GM19238 (cell line): ENCODE measurements around the gene FBXW12.
A peak's percentile ranks its signal among the peaks of the same experiment; 100 is the strongest.

Experiments
- DNase-seq: peaks from one replicate; pipeline ENCODE4 v3.0.0; 2011; ENCODE audit warnings: low spot score; ENCODE audit not compliant: insufficient read length

The FBXW12 gene

DNA sequence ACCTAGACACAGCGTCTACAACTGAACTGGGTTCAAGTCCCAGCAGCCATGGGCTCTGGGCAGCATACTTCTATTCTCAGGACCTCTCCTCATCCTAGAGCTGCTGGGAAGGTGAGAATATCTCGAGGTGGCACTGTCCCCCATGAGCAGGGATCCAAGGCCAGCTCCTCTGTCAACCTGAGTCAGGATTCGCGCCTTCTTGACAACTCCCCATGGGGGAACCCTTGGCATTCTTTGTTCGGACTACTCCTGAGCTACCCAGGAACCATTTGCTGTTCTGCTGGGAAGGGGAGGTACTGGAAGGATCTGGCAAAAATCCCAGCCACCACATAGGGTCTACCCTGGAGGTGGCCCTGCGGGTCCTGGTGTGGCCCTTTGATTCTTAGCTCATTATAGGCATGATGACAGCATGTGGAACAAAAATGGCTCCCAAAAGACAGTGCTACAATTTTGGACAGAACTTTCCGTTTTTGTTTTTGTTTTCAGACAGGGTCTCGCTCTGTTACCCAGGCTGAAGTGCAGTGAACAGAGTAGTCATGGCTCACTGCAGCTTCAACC, 35.6 kb downstream of the FBXW12 start:
- DNase-seq: peak; percentile 1

DNA sequence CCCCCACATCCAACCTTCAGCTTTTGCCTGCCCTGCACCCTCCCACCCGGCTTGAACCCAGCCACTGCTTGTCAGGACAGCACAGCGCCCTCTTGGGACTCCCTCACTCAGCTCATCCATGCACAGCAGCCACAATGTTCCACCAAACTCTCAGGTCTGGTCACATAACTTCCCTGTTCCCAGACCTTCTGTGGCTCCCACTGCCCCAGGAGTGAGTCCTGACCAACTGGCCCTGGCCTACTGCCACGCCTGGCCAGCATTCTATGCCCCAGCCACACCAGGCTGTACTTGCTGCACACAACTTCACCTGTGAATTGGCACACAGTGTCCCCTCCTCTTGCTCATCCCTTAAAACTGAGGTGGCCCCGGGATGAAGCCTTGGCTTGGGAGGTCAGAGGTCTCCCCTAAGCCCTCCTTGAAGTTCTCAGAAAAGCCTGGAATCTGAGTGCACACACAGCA, 36.8 kb downstream of the FBXW12 start:
- DNase-seq: no peak

DNA sequence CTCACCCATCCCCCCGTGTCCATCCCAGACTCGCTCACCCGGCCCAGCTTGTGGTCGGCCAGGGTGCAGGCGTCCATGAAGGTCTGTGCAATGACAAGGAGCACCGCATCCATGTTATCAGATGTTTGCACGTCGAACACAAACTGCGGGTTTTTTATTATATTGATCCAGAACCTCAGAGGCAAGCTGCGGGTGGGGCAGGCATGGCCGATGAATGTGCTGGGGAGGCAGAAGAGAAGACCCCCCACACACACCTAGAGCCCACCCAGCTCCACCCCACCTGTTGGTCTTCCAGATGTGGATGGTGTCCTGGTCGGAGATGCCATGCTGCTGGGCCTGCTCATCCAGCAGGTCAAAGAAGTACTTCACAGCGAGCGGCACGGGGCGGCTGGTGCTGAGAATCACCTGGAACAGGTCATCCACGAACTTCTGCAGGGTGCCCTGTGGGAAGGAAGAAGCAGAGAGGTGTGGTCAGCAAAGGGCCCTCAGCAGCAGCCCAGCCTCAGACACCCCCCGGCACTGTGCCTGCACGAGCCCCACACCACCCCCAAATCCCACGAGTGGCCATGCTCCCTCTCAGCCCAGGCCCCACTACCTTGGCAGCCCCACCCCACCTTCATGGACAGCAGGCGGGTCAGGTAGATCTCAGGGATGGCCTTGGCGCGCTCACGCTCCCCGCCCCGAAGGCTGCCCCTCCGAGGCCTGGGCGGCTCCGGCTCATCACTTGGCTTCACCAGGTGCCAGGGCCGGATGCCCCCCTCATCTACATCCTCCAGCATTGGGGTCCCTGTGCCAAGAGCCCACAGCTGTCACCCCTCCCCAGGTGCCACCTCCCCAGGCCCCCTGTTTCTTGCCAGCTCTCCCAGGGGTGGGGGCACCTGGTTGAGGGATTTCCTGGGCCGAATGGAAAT, 37.5 kb downstream of the FBXW12 start:
- no peak for DNase-seq

DNA sequence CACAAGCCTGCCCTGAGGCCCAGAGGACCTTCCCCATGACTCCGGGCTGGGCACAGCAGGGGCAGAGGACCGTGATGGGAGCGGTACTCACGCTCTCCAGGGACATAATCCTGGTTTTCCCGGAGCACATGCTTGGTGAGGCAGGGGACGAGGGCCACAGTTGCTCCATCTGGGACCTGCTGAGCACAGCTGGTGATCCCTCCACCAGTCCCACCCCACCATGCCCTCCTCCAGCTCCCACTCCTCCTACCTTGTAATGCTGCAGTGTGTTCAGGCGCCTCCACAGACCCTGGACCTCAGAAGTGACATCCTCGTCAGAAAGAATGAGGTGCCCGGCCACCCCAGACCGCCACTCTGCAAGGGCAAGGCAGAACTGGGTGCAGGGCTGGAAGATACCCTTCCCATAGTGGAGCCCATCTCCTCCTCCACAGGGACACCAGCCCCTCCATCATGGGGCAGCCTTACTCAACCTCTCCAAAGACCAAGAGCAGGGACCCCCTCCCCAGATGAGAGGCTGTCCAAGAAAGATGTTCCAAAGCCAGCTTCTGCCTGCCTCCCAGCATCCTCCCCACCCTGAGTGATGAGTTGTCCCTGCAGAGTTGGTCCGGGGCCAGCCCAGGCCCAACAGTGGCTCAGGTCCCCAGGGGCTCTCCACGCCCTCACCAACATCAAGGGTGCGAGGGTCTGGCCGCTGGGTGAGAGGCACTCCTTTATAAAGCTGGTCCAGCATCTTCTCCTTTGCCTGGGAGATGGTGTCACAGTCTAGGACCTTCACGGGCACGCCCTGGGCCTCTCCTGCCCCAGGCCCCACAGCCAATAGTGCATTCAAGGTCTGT, 38.4 kb downstream of the FBXW12 start:
- no peak for DNase-seq

DNA sequence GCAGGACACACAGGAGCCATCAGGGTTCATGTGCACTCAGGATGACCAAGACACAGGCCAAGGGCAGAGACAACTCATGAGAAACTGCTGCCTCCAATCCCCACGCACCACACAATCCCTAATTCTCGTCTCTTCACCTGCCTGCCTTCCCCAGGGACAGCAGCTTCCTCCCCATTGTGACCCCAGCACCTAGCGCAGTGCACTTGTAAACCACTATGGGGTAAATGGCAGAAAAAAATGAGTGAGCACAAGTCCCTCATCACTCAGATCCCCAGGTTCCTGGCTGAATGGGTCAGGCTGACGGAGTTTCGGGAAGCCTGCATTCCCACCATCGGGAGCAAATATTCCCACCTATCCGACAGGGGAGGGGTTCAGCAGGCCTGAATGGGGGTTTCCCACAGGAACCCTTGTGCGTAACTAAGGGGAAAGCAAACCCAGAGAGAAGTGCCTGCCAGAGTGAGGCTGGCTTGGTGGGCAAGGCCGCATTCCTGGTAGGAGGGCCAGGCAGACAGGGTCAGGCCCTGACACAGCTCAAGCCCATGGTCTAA, 39.1 kb downstream of the FBXW12 start:
- DNase-seq: no peak

DNA sequence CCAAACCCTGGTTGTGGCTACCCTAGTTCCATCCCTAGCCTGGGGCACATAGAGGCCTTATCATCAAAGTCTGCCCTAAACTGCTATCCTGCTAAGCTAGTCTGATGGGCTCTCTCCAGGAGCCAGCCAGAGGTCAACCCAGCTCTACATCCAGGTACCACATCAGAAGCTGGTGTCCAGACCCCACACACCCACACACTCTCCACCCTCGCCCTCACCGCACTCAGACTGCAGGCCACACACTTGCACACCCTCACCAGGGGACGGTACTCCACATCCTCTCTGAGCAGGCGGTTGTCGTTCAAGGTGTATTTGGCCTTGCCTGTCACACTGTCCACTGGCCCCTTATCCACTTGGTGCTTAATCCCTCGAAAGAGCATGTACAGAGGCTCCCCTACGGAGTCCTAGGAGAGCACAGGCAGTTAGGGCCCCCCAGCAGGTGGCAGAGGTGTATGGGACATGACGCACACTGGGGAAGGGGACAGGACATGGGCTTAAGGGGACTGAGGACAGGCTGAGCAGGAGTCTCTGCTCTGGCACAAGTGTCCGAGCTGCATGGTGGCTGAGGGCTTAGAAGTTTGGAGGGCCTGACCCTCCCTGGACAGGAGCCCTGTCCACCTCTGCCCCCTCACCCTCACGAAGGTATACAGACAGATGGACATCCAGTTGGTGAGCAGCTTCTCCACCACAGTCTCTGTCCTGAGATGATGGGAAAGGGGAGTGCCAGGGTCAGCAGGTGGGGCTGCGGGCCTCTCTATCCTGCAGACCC, 39.8 kb downstream of the FBXW12 start:
- no peak for DNase-seq

DNA sequence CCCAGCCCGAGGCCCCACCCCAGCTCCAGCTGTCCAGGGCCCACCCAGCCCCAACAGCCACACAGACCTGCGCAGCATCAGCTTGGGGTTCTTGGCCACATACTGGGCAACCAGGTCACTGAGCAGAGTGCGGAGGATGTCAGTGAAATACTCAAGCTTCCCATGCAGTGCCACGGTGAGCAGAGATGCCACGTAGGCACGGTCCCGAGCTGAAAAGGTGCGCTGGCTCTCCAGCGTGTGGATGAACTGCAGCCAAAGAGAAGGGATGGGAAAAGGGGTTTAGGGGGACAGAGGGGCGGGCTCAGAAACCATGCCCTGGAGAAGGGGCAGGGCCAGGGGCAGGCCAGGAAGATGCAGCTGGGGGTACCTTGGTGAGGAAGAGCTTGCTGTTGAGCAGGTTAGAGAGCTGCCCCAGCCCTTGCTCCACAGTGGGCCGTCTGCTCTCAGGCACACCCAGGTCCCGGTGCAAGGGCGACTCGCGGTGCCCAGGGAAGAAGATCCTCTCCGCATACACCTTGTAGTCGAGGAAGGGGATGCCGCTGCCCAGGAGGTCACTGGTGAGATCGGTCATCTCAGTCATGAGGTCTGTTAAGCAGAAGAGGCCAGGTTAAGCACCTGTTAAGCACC, 40.5 kb downstream of the FBXW12 start:
- DNase-seq: no peak

DNA sequence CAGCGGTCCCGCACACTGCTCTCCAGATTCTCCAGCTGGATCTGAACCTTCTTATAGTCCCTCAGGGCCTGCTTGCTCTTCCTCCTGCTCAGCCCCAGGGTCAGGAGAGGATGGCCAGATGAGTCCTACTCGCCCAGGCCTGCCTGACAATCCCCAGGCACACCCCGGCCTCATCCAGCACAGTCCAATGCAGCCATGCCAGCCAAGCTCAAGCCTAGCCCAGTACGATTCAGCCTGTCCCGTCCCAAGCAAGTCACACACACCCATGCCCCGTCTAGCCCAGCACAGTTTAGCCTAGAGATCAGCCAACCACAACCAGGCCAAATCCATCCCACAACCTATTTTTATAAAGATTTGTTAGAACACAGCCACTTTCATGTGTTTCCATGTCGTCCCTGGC, 41.1 kb downstream of the FBXW12 start:
- DNase-seq: no peak

DNA sequence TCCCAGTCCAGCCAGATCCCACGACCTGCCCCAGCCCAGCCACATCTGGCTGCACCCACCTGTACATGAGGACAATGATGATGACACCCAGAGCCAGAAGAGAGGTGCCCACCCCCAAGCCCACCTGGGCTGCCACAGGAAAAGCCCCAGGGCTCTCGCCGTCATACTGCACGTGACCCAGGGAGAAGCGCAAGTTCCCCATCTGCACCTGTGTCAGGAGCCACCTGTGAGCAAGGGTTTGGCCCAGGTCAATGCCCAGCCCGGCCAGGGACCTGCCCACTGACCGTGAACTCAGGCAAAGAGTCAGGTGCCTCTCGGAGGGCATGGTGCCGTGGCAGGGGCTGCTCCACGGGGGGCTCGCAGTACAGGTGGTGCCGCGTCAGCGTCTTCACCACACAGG, 41.6 kb downstream of the FBXW12 start:
- DNase-seq: no peak

DNA sequence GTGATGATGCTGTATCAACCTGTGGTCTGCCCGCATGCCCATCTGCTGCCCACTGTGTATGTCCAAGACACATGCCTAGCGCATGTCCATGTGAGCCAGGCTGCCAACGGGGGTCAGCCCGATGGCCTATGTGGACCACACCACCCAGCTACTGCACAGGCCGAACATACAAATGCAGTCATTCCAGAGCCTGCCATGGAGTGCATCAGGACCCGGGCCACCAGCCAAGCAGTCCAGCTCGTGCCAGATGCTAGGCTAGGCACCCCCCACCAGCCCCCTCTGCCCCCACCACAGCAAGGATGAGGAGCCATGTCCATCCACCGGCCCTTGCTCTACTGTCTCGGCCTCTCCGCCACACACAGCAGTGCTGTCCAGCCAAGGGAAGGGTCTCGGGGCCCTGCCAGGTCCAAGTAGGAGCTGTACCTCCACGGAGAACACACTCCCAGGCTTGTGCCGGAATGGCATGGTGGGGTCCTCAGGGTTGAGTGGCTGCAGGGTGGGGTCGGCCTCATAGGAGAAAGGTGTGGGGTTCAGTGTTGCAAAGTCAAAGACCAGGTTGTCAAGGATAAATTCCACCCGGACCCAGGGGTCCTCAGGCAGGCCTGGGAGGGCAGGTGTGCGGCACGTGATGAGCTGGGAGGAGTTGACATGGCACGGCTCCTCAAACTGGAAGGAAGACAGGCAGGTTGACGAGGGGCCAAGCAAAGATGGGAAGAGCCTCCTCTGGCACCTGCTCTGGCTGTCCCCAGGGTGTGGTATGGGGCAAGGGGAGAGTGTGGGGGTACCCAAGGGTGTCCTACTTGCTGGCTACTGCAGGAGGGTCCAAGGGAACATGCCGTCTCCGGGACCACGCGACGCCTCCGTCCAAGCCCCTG, 42.6 kb downstream of the FBXW12 start:
- no peak for DNase-seq

DNA sequence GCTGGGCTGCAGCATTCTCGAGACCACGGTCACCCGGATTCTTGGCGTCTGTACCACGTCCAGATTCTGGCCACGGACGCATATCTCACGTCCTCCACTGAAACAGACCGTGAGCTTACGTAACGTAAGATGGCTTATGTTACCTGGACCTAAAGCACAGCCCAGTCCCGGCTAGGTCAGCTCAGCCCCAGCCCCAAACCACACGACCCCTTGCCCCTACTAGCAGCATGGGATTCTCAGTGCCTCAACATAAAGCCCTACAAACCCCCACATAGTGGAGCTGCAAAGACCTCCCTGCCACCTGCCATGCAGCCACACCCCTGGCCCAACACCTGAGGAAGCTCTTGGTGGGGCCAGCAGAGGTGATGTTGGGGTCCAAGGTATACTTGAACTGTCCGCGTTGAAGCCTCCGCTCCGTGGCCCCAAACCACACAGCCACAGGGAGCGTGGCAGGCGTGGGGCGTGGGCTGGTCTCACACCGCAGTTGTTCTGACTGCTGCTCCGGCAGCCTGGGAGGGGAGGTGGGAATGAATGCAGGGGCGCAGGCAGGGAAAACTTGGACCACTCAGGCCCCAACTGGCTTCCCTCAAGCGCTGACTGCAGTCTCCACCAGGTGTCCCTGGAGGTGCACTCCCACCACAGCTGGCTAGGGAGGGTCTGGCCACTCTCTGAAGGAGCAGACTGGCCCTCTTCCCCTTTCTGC, 43.4 kb downstream of the FBXW12 start:
- no peak for DNase-seq

DNA sequence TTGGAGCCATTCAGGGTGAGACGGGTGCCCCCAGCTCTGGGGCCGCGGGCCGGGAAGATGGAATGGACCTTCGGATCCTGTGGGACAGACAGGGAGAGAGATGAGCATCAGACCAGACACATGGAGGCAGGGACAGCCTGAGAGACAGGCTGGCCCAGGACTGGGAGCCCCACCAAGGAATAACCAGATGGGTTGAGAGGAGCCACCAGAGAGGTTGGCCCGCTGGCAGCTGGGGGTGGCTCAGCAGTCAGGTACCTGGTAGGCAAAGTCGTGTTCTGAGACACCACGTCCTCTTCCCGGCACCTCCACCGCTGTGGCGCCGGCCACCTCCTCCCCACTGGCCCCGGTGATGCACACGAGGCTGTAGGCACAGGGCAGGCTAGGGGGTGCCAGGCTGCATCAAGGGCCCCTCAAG, 44.1 kb downstream of the FBXW12 start:
- DNase-seq: no peak

DNA sequence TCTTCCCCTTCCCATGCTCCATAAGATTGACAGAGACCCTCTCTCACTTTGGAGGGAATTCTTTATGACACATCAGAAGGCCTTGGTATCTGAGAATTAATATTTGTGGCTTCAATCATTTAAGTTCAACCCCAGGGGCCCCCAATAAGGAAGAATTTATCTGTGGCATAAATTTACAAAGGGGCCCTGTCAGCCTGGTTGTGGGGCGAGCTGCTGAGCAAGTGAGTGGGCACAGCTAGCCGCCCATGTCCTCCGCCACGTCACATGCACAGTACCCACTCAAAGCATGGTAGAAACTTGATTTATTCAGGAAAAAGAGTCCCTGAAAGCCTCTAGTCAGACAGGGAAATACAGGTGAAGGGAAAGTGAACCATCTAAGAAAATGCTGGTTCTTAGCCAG, 44.5 kb downstream of the FBXW12 start:
- no peak for DNase-seq

DNA sequence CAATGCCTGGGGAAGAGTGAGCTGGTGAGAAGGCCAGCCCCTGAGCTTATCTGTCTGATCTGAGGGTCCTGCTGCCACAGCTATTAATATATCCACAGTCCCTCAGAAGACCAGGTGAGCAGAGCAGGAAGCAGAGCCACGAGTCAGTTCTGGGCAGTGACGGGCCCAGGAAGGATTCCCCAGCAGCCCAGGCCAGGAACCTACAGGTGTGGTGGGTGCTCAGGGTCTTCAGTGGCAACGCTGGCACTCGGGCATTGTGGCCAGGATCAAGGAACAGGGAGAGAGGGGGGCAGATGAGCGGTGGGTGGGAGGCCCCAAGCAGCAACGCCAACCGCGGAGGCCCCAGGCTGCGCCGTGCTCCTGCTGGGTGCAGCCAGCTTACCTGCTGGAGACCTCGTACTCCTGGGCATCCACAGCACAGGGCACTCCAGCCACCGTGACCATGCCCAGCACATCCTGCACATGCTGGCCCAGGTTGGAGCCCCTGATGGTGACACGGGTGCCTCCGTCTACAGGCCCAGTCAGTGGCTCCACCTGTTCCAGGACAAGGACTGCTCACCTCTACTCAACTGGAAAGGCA, 45.6 kb downstream of the FBXW12 start:
- DNase-seq: no peak

DNA sequence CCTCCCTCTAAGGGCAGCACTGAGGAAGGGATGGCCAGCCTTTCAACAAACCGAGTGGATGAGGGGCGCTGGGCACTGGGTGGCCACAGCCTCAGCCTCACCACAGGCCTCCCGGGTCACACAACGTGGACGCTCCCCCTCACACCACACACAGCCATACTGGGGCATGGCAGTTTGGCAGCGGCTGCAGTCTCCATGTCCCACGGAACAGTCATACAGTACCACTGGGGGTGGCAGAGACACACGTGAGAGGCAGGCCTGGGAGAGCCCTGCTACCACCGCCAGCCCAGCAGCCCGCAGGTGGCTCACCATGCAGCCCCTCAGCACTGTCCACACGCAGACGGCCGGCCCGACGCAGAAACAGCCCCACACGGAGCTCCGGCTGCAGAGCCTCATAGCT, 46.1 kb downstream of the FBXW12 start:
- no peak for DNase-seq

DNA sequence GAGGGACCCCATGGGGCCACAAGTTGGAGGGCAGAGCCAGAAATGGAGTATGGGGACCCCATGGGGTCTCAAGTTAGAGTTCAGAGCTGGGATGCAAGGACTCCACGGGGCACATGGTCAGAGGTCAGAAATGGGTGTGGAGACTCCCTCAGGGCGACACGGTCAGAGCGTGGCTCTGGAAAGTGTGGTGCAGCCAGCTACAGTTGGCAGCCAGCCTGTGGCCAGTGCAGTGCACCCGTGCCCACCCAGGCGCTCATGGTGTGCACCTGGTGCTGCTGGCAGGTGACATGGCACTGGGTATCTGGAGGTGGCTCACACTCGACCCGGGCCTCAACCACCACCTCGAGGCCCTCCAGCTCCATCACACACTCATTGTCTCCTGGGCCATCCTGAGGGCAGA, 46.6 kb downstream of the FBXW12 start:
- no peak for DNase-seq

DNA sequence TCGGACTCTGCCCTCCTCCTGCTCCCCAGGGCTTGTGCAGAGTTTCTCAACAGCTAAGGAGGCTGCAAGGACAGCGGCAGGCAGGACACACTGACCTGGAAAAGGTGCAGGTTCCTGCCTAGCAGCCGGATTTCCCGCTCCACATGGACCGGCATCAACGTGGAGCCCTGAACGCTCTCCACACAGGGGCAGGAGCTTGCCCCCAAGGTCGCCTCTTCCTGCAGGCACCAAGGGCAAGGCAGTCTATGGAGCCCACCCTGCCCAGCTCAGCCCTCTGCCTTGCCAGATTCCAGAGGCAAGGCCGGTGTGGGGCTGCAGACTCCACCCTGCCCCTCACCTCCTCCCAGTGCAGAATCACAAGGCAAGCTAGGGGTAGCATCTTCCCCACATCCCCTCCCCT, 47.1 kb downstream of the FBXW12 start:
- DNase-seq: no peak

DNA sequence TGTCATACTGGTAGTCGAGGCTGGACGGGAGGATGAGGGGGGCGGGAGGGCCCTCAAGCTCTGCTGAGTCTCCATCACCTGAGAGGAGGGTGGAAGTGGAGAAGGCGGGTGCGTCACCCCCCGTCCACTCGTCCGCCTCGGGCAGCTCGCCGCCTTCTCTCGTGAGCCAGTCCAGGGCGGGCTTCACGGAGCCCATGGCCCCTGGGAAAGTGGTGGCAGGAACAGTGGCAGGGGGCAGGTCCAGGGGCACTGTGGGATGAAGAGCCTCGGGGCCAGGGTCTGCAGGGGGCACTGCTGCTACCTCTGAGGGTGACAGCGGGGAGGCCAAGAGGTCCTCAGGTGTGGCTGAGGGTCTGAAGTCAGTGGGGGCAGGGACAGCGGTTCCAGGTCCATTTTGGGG, 47.6 kb downstream of the FBXW12 start:
- no peak for DNase-seq

DNA sequence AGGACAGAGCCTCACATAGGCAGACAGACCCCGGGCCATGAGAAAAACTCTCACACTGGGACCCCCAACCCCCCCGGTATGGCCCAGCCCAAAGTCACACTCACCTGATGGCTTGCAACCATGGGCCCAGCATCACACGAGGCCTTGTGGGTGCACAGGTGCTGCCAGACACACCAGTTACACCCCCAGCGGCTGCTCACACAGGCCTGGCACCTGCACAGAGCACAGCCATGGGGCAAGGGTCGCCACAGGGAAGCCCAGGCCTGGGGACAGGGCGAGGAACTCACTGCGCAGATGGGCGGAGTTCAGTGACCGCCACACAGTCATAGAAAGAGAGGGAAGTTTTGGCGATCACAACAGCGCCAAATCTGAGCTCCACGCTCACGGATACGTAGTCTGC, 48.5 kb downstream of the FBXW12 start:
- no peak for DNase-seq
